ENCODE measurements around the gene AJAP1. TPM values are rescaled to one million over a fixed set of nuclear protein-coding genes. Genes with fewer than 3 reads are reported as not detected.

AJAP1 gene
- total RNA-seq, 1 experiment from 2014 or later = not detected

- CTCF ChIA-PET = no interaction called here
- BruUV-seq (replicated peaks) = no TSS peak
- intact Hi-C loops (cut with micrococcal nuclease; ENCODE audit: unreplicated experiment) = no loop called here
Observed at GRCh38 chr1:4653328-4653660, 1.1 kb upstream of the AJAP1 start.

GRCh38 chr1:4654764-4655673 is 610 bp downstream of the AJAP1 start:
- Histone ChIP-seq H3K79me2 (ENCODE audit: low read depth) (no peaks in the 10 kb centered on the region), H3K9me2 (ENCODE audit: insufficient read depth) (no peaks in the 10 kb centered on the region), H2AFZ (no peak overlapping the region), H3K4me1 (replicated peaks; ENCODE audit: insufficient read depth) (no peaks in the 10 kb centered on the region), H3K9me3 (ENCODE audit: insufficient read depth, low read depth) (no peaks in the 10 kb centered on the region), H3K4me3 (no peak overlapping the region), H3F3A (ENCODE audit: insufficient read depth, low read depth) (no peaks in the 10 kb centered on the region), H4K20me1 (ENCODE audit: insufficient read depth) (no peaks in the 10 kb centered on the region), H3K36me3 (ENCODE audit: low read depth) (no peaks in the 10 kb centered on the region), H3K27me3 (ENCODE audit: insufficient read depth, low read depth) (no peaks in the 10 kb centered on the region), H3K4me2 (no peak overlapping the region), H3K27ac (no peak overlapping the region)
- DNase-seq = no peak
- CTCF ChIA-PET = no interaction called here
- intact Hi-C loops (cut with micrococcal nuclease; ENCODE audit: unreplicated experiment) = no loop called here
- POLR2A ChIA-PET (ENCODE audit: unreplicated experiment) = no interaction called here
- TF ChIP-seq CTCF (conservative IDR thresholded peaks at IDR 0.05) (no peak), EZH2 (IDR thresholded peaks at IDR 0.05; ENCODE audit: low read depth) (no peak)
- no TSS peak for BruUV-seq (replicated peaks)

More at GRCh38 chr1:4653328-4653660, 1.1 kb upstream of the AJAP1 start:
- Histone ChIP-seq H3K4me1 (replicated peaks; ENCODE audit: insufficient read depth) (no peaks in the 10 kb centered on the region), H3K79me2 (ENCODE audit: low read depth) (no peaks in the 10 kb centered on the region), H4K20me1 (ENCODE audit: insufficient read depth) (no peaks in the 10 kb centered on the region), H3F3A (ENCODE audit: insufficient read depth, low read depth) (no peaks in the 10 kb centered on the region), H3K9me2 (ENCODE audit: insufficient read depth) (no peaks in the 10 kb centered on the region), H3K27ac (no peak overlapping the region), H2AFZ (no peak overlapping the region), H3K36me3 (ENCODE audit: low read depth) (no peaks in the 10 kb centered on the region), H3K4me2 (no peak overlapping the region), H3K9me3 (ENCODE audit: insufficient read depth, low read depth) (no peaks in the 10 kb centered on the region), H3K27me3 (ENCODE audit: insufficient read depth, low read depth) (no peaks in the 10 kb centered on the region), H3K4me3 (no peak overlapping the region)
- POLR2A ChIA-PET (ENCODE audit: unreplicated experiment) = no interaction called here
- no peak for DNase-seq
- no peak for TF ChIP-seq CTCF (conservative IDR thresholded peaks at IDR 0.05)
- TF ChIP-seq EZH2 (IDR thresholded peaks at IDR 0.05; ENCODE audit: low read depth) = no peak

GRCh38 chr1:4655674-4656532 is 1.5 kb downstream of the AJAP1 start:
- Histone ChIP-seq H3K36me3 (ENCODE audit: low read depth) (no peaks in the 10 kb centered on the region), H3K4me3 (no peak overlapping the region), H3F3A (ENCODE audit: insufficient read depth, low read depth) (no peaks in the 10 kb centered on the region), H3K79me2 (ENCODE audit: low read depth) (no peaks in the 10 kb centered on the region), H3K27ac (no peak overlapping the region), H2AFZ (no peak overlapping the region), H3K4me1 (replicated peaks; ENCODE audit: insufficient read depth) (no peaks in the 10 kb centered on the region), H3K4me2 (no peak overlapping the region), H3K9me2 (ENCODE audit: insufficient read depth) (no peaks in the 10 kb centered on the region), H3K27me3 (ENCODE audit: insufficient read depth, low read depth) (0 out of 2 replicates have a peak, but pooled peaks cover 5% of the 10 kb centered on the region), H4K20me1 (ENCODE audit: insufficient read depth) (no peaks in the 10 kb centered on the region), H3K9me3 (ENCODE audit: insufficient read depth, low read depth) (no peaks in the 10 kb centered on the region)
- BruUV-seq (replicated peaks) = no TSS peak
- POLR2A ChIA-PET (ENCODE audit: unreplicated experiment) = no interaction called here
- TF ChIP-seq EZH2 (IDR thresholded peaks at IDR 0.05; ENCODE audit: low read depth) (no peak), CTCF (conservative IDR thresholded peaks at IDR 0.05) (no peak)
- CTCF ChIA-PET = no interaction called here
- intact Hi-C loops (cut with micrococcal nuclease; ENCODE audit: unreplicated experiment) = no loop called here
- DNase-seq = no peak
